ENCODE measurements around the gene BCL2L15.

DNA sequence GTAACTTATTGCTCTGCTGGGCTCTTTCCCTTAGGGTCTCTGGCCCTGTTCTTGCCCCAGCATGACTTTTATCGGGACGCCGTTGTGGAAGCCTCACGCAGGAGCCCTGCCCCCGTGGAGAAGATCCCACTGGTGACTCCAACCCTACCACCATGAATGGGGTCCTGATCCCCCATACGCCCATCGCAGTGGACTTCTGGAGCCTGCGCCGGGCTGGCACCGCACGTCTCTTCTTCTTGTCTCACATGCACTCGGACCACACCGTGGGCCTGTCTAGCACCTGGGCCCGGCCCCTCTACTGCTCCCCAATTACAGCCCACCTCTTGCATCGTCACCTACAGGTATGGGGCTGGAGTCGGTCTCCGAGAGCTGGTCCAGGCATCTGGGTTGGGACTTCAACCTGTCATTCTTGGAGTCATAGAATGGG is 18.1 kb upstream of the BCL2L15 start:
- TF ChIP-seq, protein P1, sequence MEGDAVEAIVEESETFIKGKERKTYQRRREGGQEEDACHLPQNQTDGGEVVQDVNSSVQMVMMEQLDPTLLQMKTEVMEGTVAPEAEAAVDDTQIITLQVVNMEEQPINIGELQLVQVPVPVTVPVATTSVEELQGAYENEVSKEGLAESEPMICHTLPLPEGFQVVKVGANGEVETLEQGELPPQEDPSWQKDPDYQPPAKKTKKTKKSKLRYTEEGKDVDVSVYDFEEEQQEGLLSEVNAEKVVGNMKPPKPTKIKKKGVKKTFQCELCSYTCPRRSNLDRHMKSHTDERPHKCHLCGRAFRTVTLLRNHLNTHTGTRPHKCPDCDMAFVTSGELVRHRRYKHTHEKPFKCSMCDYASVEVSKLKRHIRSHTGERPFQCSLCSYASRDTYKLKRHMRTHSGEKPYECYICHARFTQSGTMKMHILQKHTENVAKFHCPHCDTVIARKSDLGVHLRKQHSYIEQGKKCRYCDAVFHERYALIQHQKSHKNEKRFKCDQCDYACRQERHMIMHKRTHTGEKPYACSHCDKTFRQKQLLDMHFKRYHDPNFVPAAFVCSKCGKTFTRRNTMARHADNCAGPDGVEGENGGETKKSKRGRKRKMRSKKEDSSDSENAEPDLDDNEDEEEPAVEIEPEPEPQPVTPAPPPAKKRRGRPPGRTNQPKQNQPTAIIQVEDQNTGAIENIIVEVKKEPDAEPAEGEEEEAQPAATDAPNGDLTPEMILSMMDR (optimal IDR thresholded peaks at IDR 0.05 in 1 of 3, IDR thresholded peaks at IDR 0.05 in 1 of 3, conservative IDR thresholded peaks at IDR 0.05 in 1 of 3; ENCODE audit: extremely low read depth in 1 of 3, insufficient read depth in 2 of 3, low read length in 3 of 3), result no peak
- TF ChIP-seq EZH2 (IDR thresholded peaks at IDR 0.05; ENCODE audit: low read length), result no peak
